CD4-positive, alpha-beta T cell treated with Interleukin-15 for 4 hours (primary cell): ENCODE measurements around the gene EPN1.
A peak's percentile ranks its signal among the peaks of the same experiment; 100 is the strongest.

ENCODE experiments used
- DNase-seq: peaks from one replicate; pipeline ENCODE4 v3.0.0-alpha.2; 2020; ENCODE audit warnings: low spot score

The EPN1 gene

GRCh38 chr19:55646889-55647731 lies 27.9 kb upstream of the EPN1 start:
- no peak for DNase-seq

- DNase-seq = peak; percentile 27
These were observed 27.1 kb upstream of the EPN1 start, which contains the start of gene CCDC106 for GRCh38 chr19:55647732-55648584. TSS of gene CCDC106 (plus strand) at chr19:55648212. CDS start at chr19:55649047, 835 bp downstream.

- DNase-seq = no peak
These were observed 26.3 kb upstream of the EPN1 start for GRCh38 chr19:55648585-55649267.

- DNase-seq = no peak
These were observed 25.5 kb upstream of the EPN1 start for GRCh38 chr19:55649268-55650125.

- no peak for DNase-seq
These were observed 24.9 kb upstream of the EPN1 start for GRCh38 chr19:55650126-55650557.

- DNase-seq = no peak
These were observed 24.3 kb upstream of the EPN1 start for GRCh38 chr19:55650602-55651230.

GRCh38 chr19:55651236-55651635 lies 23.8 kb upstream of the EPN1 start:
- no peak for DNase-seq

GRCh38 chr19:55652311-55653128 lies 22.5 kb upstream of the EPN1 start:
- no peak for DNase-seq

- DNase-seq = peak; percentile 99
These were observed 21.2 kb upstream of the EPN1 start for GRCh38 chr19:55653651-55654322.

GRCh38 chr19:55654323-55654867 lies 20.6 kb upstream of the EPN1 start:
- DNase-seq = peak; percentile 100

- DNase-seq = peak; percentile 96
These were observed 20.0 kb upstream of the EPN1 start, which contains the start of gene U2AF2 for GRCh38 chr19:55654868-55655647. TSS of gene U2AF2 (plus strand) at chr19:55655035. CDS start at chr19:55655105, 70 bp downstream.

GRCh38 chr19:55655648-55656040 lies 19.4 kb upstream of the EPN1 start:
- DNase-seq = no peak

GRCh38 chr19:55656552-55656951 lies 18.5 kb upstream of the EPN1 start:
- DNase-seq = no peak

- no peak for DNase-seq
These were observed 17.9 kb upstream of the EPN1 start for GRCh38 chr19:55656988-55657747.

- no peak for DNase-seq
These were observed 16.1 kb upstream of the EPN1 start for GRCh38 chr19:55658846-55659459.

GRCh38 chr19:55659822-55660221 lies 15.2 kb upstream of the EPN1 start:
- no peak for DNase-seq

GRCh38 chr19:55660404-55660803 lies 14.6 kb upstream of the EPN1 start:
- no peak for DNase-seq
